IPS-11a (cell line): ENCODE data around the gene CAVIN4.

Source experiments
- H3K4me3 ChIP-seq: one replicate; pipeline ENCODE4 v1.5.1; 2013; ENCODE audit warnings: low read depth, low read length, control low read depth

Gene CAVIN4, protein sequence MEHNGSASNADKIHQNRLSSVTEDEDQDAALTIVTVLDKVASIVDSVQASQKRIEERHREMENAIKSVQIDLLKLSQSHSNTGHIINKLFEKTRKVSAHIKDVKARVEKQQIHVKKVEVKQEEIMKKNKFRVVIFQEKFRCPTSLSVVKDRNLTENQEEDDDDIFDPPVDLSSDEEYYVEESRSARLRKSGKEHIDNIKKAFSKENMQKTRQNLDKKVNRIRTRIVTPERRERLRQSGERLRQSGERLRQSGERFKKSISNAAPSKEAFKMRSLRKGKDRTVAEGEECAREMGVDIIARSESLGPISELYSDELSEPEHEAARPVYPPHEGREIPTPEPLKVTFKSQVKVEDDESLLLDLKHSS

DNA sequence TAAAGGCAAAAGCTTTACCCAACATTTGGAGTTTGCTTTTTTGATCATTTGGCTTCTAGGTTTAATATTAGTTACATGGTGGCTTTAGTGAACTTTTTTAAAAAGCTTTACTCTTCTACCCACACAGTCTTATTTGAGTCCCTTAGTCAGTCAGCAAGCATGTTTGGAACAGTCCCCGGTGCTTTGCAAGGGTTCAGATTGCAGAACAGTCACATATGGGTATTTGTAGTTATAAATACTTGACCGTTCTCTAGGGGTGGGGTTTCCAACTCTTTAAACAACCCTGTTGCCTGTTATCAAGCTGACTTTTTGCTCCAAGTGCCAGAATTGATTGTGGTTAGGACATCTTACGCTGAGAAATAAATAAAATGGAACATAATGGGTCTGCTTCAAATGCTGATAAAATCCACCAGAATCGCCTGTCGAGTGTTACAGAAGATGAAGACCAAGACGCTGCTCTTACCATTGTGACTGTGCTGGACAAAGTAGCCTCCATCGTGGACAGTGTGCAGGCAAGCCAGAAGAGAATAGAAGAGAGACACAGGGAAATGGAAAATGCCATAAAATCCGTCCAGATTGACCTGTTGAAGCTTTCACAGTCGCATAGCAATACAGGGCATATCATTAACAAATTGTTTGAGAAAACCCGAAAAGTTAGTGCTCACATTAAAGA, at the start of gene CAVIN4:
Gene CAVIN4, plus strand, starts transcription at position 304 of the 673 bp plus-strand sequence. Its CDS starts 65 bp downstream, at position 369.
- no peak within 1 kb of the TSS for H3K4me3 ChIP-seq

DNA sequence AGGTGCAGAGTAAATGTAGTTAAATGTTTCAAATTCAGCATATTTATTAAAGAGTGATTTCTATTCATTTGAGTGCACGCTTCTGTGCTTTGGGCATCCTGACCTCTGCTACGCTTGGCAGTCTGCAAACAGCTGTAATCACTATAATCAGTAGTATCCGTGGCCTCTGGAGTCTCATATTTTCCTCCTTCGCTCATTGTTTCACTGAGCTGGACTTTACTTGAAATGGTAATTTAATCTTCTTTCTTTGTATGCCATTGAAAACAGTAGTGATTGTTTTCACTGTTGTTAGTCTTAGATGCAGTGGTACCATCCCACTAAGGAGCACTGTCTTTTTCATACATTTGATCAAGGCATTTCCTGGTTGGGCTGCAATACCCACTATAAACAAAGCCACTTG, 43.5 kb upstream of the CAVIN4 start:
- no peak overlapping the region for H3K4me3 ChIP-seq

DNA sequence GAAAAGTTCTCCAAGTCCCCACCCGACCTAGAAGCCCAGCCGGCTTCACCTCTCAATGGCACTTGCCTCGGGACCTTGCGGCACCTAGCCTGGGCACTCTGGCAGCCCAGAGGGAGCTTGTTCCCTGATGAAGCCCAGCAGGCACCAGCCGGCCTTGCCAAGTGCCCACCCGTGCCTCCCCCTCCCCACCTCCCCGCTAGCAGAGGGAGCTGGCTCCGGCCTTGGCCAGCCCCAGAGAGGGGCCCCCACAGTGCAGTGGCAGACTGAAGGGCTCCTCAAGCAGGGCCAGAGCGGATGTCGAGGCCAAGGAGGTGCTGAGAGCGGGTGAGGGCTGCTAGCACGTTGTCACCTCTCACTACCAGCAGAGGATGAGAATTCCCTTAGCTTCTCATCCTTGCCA, 37.6 kb upstream of the CAVIN4 start:
- no peak overlapping the region for H3K4me3 ChIP-seq

DNA sequence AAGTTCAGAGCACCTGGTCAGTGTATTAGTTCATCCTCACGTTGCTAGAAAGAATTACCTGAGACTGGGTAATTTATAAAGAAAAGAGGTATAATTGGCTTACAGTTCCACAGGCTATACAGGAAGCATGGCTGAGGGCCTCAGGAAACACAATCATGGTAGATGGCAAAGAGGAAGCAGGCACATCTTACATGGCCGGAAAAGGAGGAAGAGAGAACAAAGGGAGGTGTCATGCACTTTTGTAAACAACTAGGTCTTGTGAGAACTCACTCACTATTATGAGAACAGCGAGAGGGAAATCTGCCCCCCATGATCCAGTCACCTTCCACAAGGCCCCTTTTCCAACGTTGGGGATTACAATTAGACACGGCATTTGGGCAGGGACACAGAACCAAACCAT, 28.8 kb upstream of the CAVIN4 start:
- H3K4me3 ChIP-seq: no peak overlapping the region

DNA sequence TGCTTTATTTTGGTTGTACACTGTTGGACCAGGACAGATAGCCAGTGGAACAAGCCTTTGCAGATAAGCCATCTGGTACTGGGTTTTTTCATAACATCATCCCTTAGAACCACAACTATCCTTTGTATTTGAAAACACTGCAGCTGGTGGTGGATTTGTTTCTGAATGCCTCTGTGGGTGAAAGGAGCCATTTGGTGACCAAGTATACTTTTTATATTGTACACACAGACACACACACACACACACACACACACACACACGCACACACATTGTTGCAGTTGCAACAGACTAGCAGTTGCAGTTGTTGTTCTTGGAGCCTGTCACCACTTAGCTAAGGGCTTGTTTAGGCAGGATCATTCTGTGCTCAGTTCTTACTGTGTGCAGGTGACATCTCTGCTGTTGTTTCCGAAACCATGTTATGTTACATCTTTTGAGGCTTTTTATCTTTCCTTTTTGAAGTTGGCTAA, 22.9 kb upstream of the CAVIN4 start:
- no peak overlapping the region for H3K4me3 ChIP-seq

DNA sequence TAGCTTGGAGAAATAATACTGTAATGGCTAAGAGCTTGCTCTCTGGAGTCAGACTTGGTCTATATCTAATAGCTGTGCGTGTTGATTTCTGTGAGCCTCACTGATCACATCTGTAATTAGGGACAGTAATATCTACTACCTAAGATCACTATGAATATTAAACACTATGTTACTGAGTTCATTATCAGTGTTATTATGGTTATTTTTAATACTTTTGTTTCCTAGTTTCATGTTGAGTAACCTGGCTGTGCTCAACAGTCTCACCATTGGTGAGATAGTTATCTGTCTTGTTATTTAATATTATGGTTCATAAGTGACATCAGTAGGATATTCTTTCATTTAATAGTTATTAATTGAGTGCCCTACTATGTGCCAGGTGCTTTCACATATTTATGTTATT, 22.4 kb upstream of the CAVIN4 start:
- no peak overlapping the region for H3K4me3 ChIP-seq

DNA sequence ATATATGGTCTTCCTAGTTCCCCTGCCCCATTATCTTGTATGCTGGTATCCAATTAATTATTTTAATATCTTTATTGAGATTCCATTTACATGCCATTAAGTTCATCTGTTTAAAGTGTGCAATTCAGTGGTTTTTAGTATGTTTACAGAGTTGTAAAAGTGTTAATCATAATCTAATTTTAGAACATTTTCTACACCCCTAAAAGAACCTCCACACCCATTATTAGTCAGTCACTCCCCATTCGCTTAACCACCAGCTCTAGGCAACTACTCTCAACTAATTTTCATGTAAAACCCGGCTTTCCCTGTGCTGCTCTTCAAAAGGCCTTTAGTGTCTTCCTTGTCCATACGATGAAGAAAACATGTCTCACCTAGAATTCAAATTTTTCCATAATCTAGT, 20.8 kb upstream of the CAVIN4 start:
- H3K4me3 ChIP-seq: no peak overlapping the region

DNA sequence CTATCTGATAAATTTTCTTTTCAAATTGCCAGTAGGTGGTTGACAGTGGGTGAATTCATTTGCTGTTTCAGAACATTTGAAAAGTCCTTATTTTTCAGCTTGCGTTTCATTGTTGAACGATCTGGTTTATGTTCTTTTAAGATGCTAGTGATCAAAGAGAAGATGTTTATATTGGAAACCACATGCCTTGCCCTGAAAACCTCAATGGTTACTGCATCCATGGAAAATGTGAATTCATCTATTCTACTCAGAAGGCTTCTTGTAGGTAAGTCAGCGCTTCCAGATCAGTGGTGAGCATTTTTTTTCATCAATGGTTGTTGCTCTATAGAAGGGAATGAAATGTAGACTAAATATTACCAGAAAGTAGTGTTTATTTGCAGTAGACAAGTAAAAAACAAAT, 16.6 kb upstream of the CAVIN4 start:
- H3K4me3 ChIP-seq: no peak overlapping the region

DNA sequence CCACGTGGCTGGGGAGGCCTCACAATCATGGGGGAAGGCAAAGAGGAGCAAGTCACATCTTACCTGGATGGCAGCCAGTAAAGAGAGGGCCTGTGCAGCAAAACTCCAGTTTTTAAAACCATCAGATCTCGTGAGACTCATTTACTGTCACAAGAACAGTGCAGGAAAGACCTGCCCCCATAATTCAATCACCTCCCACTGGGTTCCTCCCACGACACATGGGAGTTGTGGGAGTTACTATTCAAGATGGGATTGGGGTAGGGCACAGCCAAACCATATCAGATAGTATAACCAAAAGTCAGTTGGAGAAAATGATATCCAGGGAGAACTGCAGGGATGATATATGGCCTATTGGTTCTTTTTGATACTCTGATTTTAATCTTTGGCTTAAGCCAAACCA, 10.0 kb upstream of the CAVIN4 start:
- no peak overlapping the region for H3K4me3 ChIP-seq

DNA sequence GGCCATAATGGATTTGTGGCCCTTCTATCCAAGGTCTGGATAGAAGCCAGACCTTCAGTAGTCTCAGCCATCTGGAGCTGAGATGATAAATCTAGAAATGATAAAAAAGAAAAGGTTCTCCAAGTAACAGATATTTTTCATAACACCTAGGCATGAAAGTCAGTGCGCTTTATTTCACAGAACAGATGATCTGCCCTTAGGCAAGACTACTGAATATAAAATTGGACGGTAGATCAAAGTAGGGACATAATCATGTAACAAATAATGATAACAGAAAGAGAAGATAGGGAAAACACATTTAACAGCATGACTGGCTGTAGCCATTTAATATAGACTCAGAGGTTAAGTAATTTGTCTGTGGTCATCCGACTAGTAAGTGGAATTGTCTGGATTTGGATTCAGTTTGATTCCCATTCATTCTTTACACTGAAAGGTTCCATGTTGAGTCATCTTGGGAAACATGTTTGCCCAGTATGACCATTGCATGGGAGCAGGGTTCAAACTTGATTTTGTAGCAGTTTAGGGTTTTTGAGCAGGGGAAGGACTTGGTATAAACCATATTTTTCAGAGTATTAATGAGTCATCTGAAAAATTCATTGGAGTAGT, 4.1 kb upstream of the CAVIN4 start:
- H3K4me3 ChIP-seq: no peak overlapping the region

DNA sequence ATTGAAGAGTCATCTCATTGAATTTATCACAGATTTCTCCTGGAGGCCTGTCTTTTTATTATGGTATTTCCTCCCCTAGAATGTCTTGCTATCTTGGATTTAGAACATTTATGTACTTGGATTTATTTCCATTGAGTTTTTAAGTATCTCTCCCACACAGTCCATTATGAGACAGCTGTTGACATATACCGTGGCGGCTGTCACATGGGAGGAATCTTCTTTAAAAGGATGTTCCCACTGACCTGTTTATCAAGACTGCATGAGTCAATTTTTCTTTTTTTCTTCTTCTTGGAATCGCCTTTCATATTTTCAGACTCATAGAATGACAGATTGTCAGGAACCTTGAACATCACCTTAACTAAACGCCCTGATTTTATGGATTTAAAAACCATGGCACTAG, 2.9 kb upstream of the CAVIN4 start:
- H3K4me3 ChIP-seq: no peak overlapping the region

DNA sequence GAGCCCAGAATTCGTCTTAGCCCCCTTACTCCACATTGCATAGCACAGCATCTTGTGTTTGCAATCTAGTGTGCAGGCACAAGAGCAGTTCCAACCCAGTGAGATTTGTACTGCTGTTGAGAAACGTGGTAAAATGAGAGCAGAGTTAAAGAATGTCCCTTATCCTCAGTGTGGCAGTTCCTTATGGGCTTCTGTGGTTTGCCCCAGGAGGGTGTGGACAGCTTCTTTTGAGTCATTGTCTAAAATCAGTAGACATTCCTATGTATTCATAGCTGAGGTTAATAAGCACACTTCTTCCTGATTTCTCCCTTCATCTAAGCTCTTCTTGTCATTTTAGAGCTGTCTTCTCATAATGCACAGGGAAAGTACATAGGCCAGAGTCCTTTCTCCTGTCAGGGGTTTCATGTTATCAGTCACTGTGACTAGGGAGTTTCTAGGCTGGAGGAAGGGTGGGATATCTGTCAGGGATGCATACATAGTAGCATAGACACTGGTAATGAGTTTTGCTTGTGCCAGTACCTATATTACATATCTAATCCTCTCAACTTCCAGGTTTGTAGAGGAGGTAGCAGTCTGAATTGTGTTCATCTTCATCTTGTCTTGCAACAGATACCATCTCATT, 2.0 kb upstream of the CAVIN4 start:
- no peak overlapping the region for H3K4me3 ChIP-seq

DNA sequence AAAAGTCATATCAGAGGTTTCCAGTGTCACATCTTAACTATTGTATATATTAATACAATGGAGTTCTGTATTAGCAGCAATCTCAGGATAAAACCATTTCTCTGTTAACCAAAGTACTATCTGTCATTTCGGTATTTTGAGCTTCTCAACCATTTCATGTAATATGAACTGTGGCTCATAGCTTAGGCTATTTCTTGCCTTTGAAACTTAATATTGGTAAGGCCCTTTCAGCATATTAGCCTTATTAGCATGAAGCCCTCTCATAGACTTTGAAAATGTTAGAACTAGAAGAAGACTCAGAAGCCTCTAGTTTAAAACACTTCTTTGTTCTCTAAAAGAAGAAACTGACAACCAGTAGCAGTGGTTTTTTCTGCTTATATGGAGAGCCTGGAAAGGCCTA, 731 bp downstream of the CAVIN4 start:
- H3K4me3 ChIP-seq: no peak overlapping the region

DNA sequence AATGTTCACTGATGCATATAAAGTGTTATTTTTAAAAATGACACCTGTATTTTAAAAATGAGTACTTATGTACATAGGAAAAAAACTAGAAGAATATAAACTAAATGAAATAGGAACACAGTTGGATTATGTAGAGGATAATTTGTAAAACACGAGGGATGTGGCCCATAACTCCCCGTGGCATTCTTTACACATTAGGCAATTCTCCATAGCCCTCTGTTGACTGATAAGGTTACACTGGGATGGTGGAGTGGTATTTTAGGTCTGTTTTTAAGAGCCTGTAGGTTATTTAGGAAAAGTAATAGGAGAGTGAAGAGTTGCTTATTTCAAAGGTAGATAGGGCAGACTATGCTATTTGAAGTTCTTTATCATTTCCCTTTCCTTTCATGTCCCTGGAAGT, 1.8 kb downstream of the CAVIN4 start:
- H3K4me3 ChIP-seq: no peak overlapping the region

DNA sequence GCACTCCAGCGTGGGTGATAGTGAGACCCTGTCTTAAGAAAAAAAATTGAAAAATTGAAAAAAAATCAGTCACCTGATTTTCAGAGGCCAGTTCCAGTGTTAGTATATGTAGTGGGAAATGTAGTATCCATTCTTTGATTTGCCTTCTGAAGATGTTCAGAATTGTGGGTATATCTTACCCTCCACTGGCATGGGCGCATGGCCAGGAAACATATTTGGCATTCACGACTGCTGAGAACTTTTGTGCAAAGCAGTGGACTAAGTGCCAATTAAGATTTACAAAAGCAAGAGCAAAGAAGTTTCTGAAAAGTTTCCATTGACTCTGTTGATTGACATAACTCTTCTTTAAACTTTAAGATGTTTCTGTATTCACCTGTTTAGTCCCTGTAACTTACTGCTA, 2.4 kb downstream of the CAVIN4 start:
- no peak overlapping the region for H3K4me3 ChIP-seq

DNA sequence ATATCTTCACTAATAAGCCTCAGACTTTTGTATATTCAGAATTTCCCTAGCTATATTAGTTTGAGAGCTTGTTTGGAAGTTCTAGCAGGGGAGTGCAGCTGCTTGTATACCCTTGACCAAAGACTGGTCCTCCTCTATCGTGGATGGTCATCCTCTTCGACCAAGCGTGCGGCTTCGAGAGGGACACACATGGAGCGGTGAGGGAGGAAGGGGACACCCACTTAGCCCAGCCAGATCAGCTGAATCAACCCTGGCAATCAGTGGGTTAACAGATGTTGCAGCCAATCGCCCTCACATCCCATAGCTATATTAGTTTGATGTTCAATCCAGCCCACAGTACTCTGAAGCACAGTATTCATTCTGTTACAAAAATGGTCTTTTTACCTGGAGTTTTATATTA, 3.2 kb downstream of the CAVIN4 start:
- no peak overlapping the region for H3K4me3 ChIP-seq

DNA sequence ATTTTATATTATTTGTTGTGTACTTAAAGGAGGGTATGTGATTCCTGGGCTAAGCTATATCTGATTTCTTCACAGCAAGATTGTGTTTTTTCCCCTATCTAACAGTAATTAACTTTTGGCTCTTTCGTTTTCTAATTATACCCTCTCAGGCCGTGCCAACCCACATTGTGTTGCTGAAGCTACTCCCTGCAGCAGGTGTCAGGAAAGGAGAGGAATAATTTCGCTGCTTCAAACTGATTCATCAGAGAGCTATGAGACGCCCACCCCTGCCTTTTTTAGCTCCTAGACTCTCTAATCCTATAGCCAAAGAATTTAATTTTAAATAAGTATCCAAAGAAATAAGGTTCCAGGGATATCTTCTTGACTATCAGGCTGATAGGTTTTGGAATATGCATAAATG, 3.8 kb downstream of the CAVIN4 start:
- no peak overlapping the region for H3K4me3 ChIP-seq

DNA sequence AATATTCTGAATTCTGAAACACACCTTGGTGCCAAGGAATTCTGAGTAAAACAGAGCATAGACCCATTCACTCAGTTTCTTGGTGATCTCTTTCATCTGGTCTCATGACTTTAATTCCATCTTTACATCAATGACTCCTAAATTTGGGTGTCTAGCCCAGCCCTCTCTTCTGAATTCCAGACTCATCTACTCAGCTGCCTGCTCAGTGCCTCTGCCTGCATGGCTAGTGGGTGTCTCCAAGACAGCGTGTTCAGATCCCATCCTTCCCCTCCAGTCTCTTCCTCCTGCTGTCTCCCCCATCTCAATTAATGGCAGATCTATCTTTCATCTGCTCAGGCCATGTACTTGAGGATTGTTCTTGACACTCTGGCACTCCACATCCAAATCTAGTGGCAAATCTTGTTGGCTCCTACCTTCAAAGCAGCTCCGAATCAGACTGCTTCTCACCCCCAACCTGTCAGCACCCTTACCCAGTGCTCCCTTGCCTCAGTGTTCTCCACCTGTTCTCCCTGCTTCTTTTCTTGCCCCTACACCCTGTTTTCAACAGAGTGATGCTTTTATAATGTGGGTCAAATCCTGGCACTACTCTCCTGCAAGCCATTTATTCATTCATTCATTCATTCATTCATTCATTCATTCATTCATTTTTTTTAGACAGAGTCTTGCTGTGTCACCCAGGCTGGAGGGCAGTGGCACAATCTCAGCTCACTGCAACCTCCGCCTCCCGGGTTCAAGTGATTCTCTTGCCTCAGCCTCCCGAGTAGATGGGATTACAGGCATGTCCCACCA, 5.3 kb downstream of the CAVIN4 start:
- no peak overlapping the region for H3K4me3 ChIP-seq

DNA sequence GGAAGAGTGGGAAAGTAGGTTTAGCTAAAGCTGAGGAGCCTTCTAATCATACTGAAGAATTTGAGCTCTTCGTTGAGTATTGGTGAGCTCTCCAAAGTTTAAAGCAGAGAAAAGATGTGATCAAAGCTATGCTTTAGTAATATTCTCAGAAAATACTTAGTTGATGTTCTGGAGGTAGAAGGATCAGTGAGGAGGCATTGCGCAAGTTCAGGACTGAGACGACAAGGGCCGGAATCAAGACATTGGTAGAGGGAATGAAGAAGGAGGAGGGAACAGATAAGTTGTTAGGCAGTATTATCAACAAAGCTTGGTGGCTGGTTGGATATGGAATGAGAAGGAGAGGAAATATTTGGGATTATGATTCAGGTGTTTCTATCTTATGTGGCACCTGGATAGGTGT, 7.1 kb downstream of the CAVIN4 start:
- no peak overlapping the region for H3K4me3 ChIP-seq

DNA sequence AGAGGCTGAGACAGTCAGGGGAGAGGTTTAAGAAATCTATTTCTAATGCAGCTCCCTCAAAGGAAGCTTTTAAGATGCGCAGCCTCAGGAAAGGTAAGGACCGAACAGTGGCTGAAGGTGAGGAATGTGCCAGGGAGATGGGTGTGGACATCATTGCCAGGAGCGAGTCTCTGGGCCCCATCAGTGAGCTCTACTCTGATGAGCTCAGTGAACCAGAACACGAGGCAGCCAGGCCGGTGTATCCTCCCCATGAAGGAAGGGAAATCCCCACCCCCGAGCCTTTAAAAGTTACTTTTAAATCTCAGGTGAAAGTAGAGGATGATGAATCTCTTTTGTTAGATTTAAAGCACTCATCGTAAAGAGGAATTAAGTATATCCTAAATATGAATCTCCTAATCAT, 8.2 kb downstream of the CAVIN4 start:
- no peak overlapping the region for H3K4me3 ChIP-seq

DNA sequence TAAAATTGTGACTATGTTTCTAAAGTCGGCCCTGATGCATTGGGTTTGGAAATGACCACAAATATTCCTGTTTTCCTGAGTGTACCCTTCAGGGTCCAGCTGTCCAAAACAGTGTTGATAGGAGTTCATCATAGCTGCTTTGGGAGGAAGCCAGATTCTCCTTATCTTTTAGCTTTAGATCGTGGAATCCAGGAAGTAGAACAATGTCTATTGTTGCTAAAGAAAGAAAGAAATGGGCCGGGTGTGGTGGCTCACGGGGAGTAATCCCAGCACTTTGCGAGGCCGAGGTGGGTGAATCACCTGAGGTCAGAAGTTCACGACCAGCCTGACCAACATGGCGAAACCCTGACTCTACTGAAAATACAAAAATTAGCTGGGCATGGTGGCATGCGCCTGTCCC, 9.5 kb downstream of the CAVIN4 start:
- H3K4me3 ChIP-seq: no peak overlapping the region
